GM12872 (cell line): ENCODE results near the gene TCF21.

Source experiments
- CTCF ChIP-seq: IDR thresholded peaks from 3 replicates; pipeline ENCODE4 v1.5.1; 2011; ENCODE audit warnings: low read depth, mild to moderate bottlenecking, low read length, moderate library complexity; ENCODE audit not compliant: insufficient read depth

Gene TCF21

GRCh38 chr6:133939778-133940667 is 51.1 kb downstream of the TCF21 start:
- no peak for TF ChIP-seq CTCF
